ENCODE measurements around the gene FOXS1.

FOXS1 gene

GRCh38 chr20:31845300-31845863 is at the start of gene FOXS1:
FOXS1 (minus strand) TSS chr20:31845604; CDS start chr20:31845542, 62 bp downstream.
- no peak for DNase-seq

- DNase-seq: no peak
Measured at GRCh38 chr20:31890646-31891045, 45.2 kb upstream of the FOXS1 start.

GRCh38 chr20:31883829-31884228 is 38.4 kb upstream of the FOXS1 start:
- DNase-seq: no peak

DNA sequence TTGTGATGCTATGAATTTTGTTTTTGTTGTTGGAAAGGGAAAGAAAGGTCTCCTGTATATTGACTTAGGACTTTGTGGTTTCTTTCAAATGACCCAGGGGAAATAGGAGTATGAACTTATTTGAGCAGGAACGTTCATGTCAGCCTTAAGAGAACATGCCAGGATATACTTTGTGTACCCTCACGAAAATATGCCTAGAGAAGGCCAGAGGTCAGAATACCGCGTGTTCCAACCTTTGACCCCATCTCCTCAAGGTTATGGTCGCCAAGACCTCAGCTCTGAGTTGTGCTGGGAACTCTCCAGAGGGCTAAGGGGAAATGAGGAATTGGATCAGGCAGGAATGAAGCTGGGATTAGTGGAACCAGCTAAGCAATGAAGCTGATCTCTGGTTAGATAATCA is 36.5 kb upstream of the FOXS1 start:
- no peak for DNase-seq

DNA sequence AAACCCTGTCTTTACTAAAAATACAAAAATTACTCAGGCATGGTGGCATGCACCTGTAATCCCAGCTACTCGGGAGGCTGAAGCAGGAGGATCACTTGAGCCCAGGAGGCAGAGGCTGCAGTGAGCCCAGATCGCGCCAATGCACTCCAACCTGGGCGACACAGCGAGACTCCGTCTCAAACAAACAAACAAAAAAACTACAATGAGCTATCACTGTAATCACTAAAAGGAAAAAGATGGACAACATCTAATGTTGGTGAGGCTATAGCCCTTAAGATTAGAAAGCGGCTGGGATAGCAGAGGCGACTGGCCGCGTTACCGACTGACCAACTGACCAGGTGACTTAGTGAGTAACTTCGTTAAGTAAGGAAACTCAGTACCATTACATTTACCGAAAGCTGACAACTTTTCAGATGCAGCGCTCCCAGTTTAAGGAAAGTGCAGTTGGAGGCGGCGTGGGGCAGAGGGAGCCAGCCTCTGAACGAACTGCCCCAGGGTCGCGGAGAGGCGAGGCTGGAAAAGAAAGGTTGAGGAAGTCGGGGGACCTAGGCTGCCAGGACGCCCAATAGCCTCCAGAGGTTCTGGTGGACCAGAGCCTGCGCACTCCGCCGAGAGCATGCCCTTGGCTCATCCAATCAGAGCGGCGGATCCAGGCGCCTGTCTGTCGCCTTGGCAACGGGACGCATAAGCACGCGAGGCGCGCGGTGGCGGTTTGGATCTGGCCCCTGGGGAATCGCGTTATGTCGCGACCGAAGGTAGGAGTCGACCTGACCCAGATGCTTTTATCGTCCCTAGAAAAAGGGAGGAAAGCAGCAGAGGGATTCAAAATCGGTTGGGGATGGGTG is 34.0 kb upstream of the FOXS1 start:
- DNase-seq: peak; percentile 84

DNA sequence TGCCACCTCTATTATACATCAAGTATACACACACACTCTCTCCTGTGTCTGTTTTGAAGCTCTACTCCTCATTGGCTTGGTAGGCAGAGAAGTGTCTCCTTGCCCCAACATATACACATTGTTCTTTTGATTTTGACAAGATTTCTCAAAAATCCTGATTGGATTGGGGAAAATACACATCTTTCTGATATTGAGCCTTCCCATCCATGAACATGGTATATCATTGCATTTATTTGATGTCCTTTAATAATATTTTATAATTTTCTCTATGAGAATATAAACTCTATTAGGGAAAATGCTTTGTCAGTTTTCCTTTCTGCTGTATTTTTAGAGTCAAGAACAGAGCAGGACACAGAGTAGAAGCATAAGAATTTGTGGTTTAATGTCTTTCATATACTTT is 32.3 kb upstream of the FOXS1 start:
- DNase-seq: no peak

DNA sequence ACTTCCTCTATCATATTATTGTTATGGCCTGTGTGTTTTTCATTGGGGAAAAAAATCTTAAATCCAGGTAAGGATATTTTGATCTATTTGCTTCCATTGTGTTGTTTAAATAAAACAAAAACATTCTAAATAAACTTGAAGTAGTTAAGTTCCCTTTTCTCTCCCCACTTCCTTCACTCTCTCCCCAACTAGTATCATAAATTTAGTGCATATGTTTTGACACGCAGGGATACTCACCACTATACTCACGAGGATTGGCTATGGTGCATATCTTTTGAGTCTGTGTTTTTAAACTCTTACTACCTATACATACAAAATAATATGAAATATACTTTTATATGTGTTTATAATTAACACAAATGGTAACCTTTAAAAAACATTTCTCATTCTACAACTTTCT is 30.3 kb upstream of the FOXS1 start:
- no peak for DNase-seq

GRCh38 chr20:31872406-31872805 is 27.0 kb upstream of the FOXS1 start:
- DNase-seq: no peak

GRCh38 chr20:31871618-31871954 is 26.2 kb upstream of the FOXS1 start:
- no peak for DNase-seq

- DNase-seq: no peak
Measured at GRCh38 chr20:31870726-31871617, 25.6 kb upstream of the FOXS1 start.

GRCh38 chr20:31869942-31870725 is 24.7 kb upstream of the FOXS1 start, which contains the start of the genes DUSP15 and TTLL9:
DUSP15 (minus strand) TSS chr20:31870527; CDS start chr20:31870337, 190 bp downstream.
TTLL9 (plus strand) TSS chr20:31870634; CDS start chr20:31871127, 493 bp downstream.
- DNase-seq: no peak

DNA sequence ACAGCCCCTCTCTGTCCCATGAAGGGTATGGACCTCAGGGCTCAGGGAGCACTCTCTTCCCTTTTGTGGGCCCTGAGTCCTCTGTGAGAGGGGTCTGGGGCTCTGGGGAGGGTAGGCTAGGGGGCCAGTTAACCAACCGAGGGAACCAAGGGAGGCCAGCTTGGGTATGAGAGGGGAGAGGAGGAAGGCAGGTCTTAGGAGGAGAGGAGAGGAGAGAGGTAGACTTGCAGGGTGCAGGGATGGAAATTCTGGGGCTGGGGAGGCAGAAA is 24.2 kb upstream of the FOXS1 start:
- DNase-seq: no peak

DNA sequence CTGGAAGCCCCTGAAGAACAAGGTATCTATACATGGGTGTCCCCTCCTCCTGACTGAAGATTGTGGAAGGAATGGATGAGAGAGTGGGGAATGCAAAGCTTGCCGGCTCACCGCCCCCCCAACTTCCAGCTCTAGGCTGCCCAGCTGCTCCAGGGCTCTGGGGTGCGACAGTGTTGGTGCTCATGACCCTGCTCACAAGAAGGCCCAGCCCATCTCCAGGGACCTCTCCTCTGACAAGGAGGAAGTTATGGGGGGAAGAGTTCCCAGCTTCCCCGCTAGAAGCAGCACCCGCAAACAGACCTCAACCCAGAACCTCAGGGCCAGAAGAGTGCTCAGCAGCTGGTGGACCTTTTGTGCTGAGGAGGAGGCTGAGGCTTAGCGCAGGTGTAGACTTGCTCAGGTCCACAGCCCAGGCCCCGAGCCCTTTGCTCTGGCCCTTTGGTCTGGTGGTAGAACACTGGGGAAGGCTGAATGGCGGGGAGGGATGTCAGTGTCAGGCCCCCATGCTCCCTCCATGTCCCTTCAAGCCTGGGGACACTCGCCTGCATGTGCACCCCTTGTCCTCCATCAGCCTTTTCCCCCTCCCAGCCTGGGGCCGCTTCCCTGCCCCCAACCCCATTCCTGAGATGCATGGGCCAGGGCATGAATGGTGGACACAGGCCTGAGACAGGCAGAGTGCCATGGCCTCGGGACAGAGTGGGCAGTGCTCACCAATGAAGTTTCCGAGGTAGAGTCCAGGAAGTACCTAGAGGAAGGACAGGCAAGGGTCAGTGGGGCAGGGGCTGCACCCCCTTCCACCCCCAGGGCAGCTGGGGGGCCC is 23.7 kb upstream of the FOXS1 start:
- no peak for DNase-seq

DNA sequence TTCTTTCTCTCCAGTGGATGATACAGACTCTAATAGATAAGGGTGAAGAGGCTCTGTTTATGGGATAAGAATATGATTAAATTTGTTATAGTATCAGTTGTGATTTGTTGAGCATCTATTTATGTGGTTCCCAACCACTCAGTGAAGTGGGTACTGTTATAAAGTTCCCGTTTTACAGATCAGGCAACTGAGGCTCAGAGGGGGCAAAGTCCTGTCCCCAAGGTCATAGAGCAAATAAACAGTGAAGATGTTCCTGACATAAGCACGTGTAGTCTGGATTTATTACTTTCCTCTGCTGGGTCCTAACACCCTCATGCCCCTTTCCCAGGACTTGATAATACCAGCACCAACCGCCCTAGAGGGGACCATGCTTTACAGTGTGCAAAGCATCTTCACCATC is 20.8 kb upstream of the FOXS1 start:
- DNase-seq: no peak

GRCh38 chr20:31864521-31865400 is 19.4 kb upstream of the FOXS1 start:
- DNase-seq: no peak

GRCh38 chr20:31863296-31864085 is 18.1 kb upstream of the FOXS1 start:
- no peak for DNase-seq

- no peak for DNase-seq
Measured at GRCh38 chr20:31862506-31862905, 17.1 kb upstream of the FOXS1 start.

DNA sequence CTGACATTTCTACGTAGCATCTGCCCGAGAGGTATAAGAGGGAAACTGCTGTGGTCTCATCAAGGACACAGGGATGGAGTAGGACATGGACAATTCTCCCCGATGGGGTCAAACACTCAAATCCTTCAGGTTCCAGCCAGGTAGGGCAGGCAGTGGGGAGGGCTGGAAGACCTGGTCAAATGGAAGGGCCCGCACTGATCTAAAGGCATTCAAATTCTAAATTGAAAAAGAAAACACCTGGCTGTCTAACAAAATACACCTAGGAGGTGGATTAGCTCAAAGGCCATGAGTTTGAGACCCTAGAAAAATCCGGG is 16.7 kb upstream of the FOXS1 start:
- no peak for DNase-seq

GRCh38 chr20:31861385-31862156 is 16.2 kb upstream of the FOXS1 start:
- peak; percentile 68 for DNase-seq

- DNase-seq: no peak
Measured at GRCh38 chr20:31861135-31861384, 15.7 kb upstream of the FOXS1 start.
